ENCODE data around the gene IL16.
A peak's percentile ranks its signal among the peaks of the same experiment; 100 is the strongest.

Gene IL16

GRCh38 chr15:81296186-81296585, 99.5 kb downstream of the IL16 start:
- Histone ChIP-seq H3K27me3 (no peaks in the 10 kb centered on the region), H3K9me3 (no peaks in the 10 kb centered on the region), H3K4me3 (no peak overlapping the region), H3K4me1 (peaks cover 0 to 13% (median 1%) of the 10 kb centered on the region in 4 donors), H3K27ac (no peak overlapping the region), H3K36me3 (peaks cover 0 to 16% (median 15%) of the 10 kb centered on the region in 3 donors)
- peak in 1 of 2 donors; percentile 11 for DNase-seq
- no peak for TF ChIP-seq CTCF (IDR thresholded peaks at IDR 0.05)
- intact Hi-C loops (cut with DNase I; ENCODE audit: low total_unique reads) = no loop called here

GRCh38 chr15:81296673-81297072, 100.0 kb downstream of the IL16 start:
- TF ChIP-seq CTCF (IDR thresholded peaks at IDR 0.05) = no peak
- intact Hi-C loops (cut with DNase I; ENCODE audit: low total_unique reads) = no loop called here
- H3K4me3 ChIP-seq = peak overlapping the region; percentile 26 to 28
- H3K36me3 ChIP-seq = peaks cover 0 to 21% (median 20%) of the 10 kb centered on the region in 3 donors
- peak overlapping the region in 1 of 2 donors; percentile 29 for H3K27ac ChIP-seq
- no peaks in the 10 kb centered on the region for H3K27me3 ChIP-seq
- DNase-seq = peak; percentile 62 to 76
- peaks cover 0 to 13% (median 1%) of the 10 kb centered on the region in 4 donors for H3K4me1 ChIP-seq
- H3K9me3 ChIP-seq = no peaks in the 10 kb centered on the region

- no peak for TF ChIP-seq CTCF (IDR thresholded peaks at IDR 0.05)
- Histone ChIP-seq H3K9me3 (no peaks in the 10 kb centered on the region), H3K27ac (peak overlapping the region in 1 of 2 donors; percentile 29), H3K27me3 (no peaks in the 10 kb centered on the region), H3K36me3 (peaks cover 0 to 25% (median 21%) of the 10 kb centered on the region in 3 donors), H3K4me1 (peaks cover 0 to 13% (median 1%) of the 10 kb centered on the region in 4 donors), H3K4me3 (peak overlapping the region; percentile 26 to 28)
- intact Hi-C loops (cut with DNase I; ENCODE audit: low total_unique reads) = no loop called here
- DNase-seq = peak in 1 of 2 donors; percentile 60
These were observed 100.5 kb downstream of the IL16 start for GRCh38 chr15:81297147-81297572.

DNA sequence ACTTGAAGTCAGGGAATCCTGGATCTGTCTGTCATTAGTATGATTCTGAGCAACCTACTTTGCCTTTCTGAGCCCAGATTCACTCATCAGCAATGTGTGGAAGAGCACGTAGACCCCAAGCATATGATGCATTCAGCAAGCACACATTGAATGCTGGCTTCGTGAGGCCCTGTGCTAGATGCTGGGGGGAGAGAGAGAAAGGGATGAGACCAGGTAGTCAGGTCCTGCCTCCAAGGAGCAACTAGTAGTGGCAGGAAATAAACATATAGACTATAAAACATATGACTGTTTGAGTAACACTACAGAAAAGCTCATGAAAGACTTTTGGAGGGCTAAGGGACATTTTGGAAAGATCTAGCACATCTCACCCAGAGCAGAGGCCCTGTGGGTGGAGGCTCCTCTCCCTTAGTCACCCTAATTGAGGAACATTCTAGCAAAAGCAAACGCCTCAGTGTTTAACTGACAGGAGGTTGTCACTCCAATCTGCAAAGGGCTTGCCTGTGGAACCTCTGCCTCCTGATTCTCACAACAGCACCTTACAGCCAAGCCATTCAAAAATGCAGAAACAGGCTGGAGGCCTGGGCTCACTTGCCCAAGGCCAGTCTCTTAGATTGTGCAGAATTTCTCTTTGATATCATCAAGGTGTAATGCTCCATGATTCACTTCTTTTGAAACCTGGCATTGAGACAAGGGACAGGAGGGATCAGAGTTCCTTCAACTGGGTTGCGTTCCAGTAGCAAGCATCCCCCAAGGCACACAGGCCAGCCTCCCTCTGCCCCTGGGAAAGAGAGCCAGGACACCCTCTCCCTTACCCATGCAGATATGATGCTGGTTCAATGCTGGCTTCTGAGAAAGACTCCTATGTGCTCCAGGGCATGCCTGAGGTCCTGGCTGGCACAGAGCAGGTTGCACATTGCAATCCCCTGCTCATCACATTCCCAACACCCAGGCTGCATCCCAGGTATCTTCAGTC, 101.2 kb downstream of the IL16 start:
- no peak for TF ChIP-seq CTCF (IDR thresholded peaks at IDR 0.05)
- H3K27ac ChIP-seq = peak overlapping the region in 1 of 2 donors; percentile 29
- peak in 1 of 2 donors; percentile 50 for DNase-seq
- no peaks in the 10 kb centered on the region for H3K9me3 ChIP-seq
- intact Hi-C loops (cut with DNase I; ENCODE audit: low total_unique reads) = no loop called here
- peaks cover 0 to 23% (median 14%) of the 10 kb centered on the region in 3 donors for H3K36me3 ChIP-seq
- peak overlapping the region in 1 of 2 donors; percentile 26 for H3K4me3 ChIP-seq
- no peaks in the 10 kb centered on the region for H3K27me3 ChIP-seq
- peaks cover 0 to 13% (median 1%) of the 10 kb centered on the region in 4 donors for H3K4me1 ChIP-seq

DNA sequence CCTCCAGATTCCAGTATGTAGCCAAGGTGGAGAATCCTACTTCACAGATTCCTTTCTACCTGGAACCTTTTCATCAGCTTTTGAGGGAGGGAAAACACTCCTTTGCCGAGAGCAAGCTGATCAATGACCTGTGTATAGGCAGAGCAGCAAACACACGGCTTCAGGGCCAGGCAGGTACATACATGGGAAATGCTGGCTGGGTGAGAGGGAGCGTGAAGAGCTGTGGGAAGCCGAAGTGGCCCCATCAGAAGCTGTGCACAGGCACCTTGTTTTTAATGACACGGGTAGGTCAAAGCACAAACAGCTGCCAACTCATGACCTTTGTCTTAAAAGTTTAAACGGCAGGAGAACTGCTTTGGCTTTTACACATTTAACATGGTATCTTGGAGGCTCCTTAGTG, 101.9 kb downstream of the IL16 start:
- Histone ChIP-seq H3K36me3 (peaks cover 0 to 18% (median 15%) of the 10 kb centered on the region in 3 donors), H3K27ac (no peak overlapping the region), H3K9me3 (no peaks in the 10 kb centered on the region), H3K4me1 (peaks cover 0 to 13% (median 1%) of the 10 kb centered on the region in 4 donors), H3K27me3 (no peaks in the 10 kb centered on the region), H3K4me3 (no peak overlapping the region)
- intact Hi-C loops (cut with DNase I; ENCODE audit: low total_unique reads) = no loop called here
- TF ChIP-seq CTCF (IDR thresholded peaks at IDR 0.05) = no peak
- DNase-seq = peak in 1 of 2 donors; percentile 38

All from tibial artery (tissue), 4 donors.